GM12878 (cell line): ENCODE data around the gene MBD3. TPM values are rescaled to one million over a fixed set of nuclear protein-coding genes. Genes with fewer than 3 reads are reported as not detected.
"Not testable (repeated sequence)": the region's sequence is repeated elsewhere in the genome, so short reads cannot be mapped to it uniquely, and the experiment has no call there.

Experiments
- ATAC-seq: fragments of 200-7000 bp; cut with Tn5 transposase; 3 replicates; pipeline ENCODE4 v1.9.1; 2020; ENCODE audit warnings: mild to moderate bottlenecking, moderate library complexity
- BruUV-seq: library from RNA; stranded (reverse); fragments of 400-500 nt; replicated peaks from 2 replicates; lab custom pipeline; 2021; lab: Mats Ljungman, UMichigan
- CTCF ChIA-PET: fragments of 300-600 bp; sonication (Branson Sonifier 250); formaldehyde crosslinking; extraction: SDS; loops from one replicate; lab custom pipeline; 2021; ENCODE audit warnings: inconsistent platforms; lab: Yijun Ruan, JAX
- POLR2A ChIA-PET: fragments of 350-600 bp; formaldehyde crosslinking; extraction: SDS; loops from one replicate; lab custom pipeline; 2021; ENCODE audit warnings: inconsistent platforms; lab: Charles Lee
- RAD21 ChIA-PET: fragments of 300-600 bp; sonication (Branson Sonifier 250); formaldehyde crosslinking; loops from one replicate; lab custom pipeline; 2023; ENCODE audit warnings: antibody characterized with exemption; ENCODE audit not compliant: unreplicated experiment; lab: Charles Lee
- SMC1A ChIA-PET: fragments of 300-600 bp; sonication (Branson Sonifier 250); formaldehyde crosslinking; loops from one replicate; lab custom pipeline; 2023; ENCODE audit not compliant: unreplicated experiment, uncharacterized antibody; lab: Charles Lee
- DNase-seq: peaks from one replicate; pipeline ENCODE4 v3.0.0-alpha.2; 2011; ENCODE audit warnings: low read depth, low spot score
- FAIRE-seq: peaks from 3 replicates; lab custom pipeline; 2011; peaks lifted over from hg19 to GRCh38; lab: Jason Lieb, UNC
- H2AFZ ChIP-seq: 2 replicates; pipeline ENCODE4 v1.6.0; 2011; ENCODE audit warnings: low read depth, low read length, control low read depth; ENCODE audit not compliant: control insufficient read depth
- H3K27ac ChIP-seq: 2 replicates; pipeline ENCODE4 v1.5.1; 2011; ENCODE audit warnings: control low read depth; ENCODE audit not compliant: control insufficient read depth, insufficient read depth
- H3K27me3 ChIP-seq, 2 experiments: replicated peaks in 1 of 2; 2 replicates each; pipeline versions ENCODE4 v1.6.0 to v1.6.1; 2011; ENCODE audit warnings: low read length in 1 of 2; ENCODE audit not compliant: control insufficient read depth in 2 of 2, insufficient read depth in 2 of 2
- H3K36me3 ChIP-seq, 2 experiments: 2 replicates each; pipeline ENCODE4 v1.5.1; 2011; ENCODE audit warnings: low read length in 1 of 2; ENCODE audit not compliant: control insufficient read depth in 2 of 2, insufficient read depth in 2 of 2
- H3K4me1 ChIP-seq: 2 replicates; pipeline ENCODE4 v1.6.1; 2011; ENCODE audit warnings: mild to moderate bottlenecking, low read length, moderate library complexity, mixed read lengths; ENCODE audit not compliant: control insufficient read depth, insufficient read depth
- H3K4me2 ChIP-seq: 2 replicates; pipeline ENCODE4 v1.6.0; 2011; ENCODE audit warnings: control low read depth; ENCODE audit not compliant: control insufficient read depth, insufficient read depth
- H3K4me3 ChIP-seq: fragments of 200-600 bp; sonication (generic); 2 replicates; pipeline ENCODE4 v1.5.1; 2016
- H3K79me2 ChIP-seq: 2 replicates; pipeline ENCODE4 v1.6.0; 2011; ENCODE audit warnings: low read length; ENCODE audit not compliant: control insufficient read depth, insufficient read depth
- H3K9ac ChIP-seq: 2 replicates; pipeline ENCODE4 v1.8.0; 2011; ENCODE audit warnings: low read length, control low read depth, mixed read lengths; ENCODE audit not compliant: control insufficient read depth, insufficient read depth
- H3K9me3 ChIP-seq: replicated peaks from 3 replicates; pipeline ENCODE4 v1.5.1; 2011; ENCODE audit warnings: mild to moderate bottlenecking, low read length; ENCODE audit not compliant: control insufficient read depth, insufficient read depth
- H4K20me1 ChIP-seq: 2 replicates; pipeline ENCODE4 v1.6.0; 2011; ENCODE audit not compliant: control insufficient read depth, insufficient read depth
- JUND ChIP-seq: IDR thresholded peaks from 2 replicates; pipeline ENCODE4 v1.6.1; 2012; ENCODE audit warnings: low read depth, mild to moderate bottlenecking, low read length, improper control_type of control experiment, moderate library complexity
- KDM1A ChIP-seq: fragments of 200-600 bp; sonication (generic); IDR thresholded peaks from 2 replicates; pipeline ENCODE4 v1.6.1; 2016; ENCODE audit warnings: borderline replicate concordance
- NFYA ChIP-seq: IDR thresholded peaks from 2 replicates; pipeline ENCODE4 v1.6.1; 2011; ENCODE audit warnings: low read depth, mild to moderate bottlenecking, low read length, improper control_type of control experiment, borderline replicate concordance
- NR2C2 ChIP-seq: IDR thresholded peaks from 2 replicates; pipeline ENCODE4 v1.6.1; 2011; ENCODE audit warnings: borderline replicate concordance, low read depth; ENCODE audit not compliant: control insufficient read depth, insufficient read length
- PAX5 ChIP-seq: IDR thresholded peaks from 2 replicates; pipeline ENCODE4 v1.6.1; 2011; ENCODE audit warnings: low read depth, low read length, borderline replicate concordance
- PKNOX1 ChIP-seq: fragments of 450-650 bp; IDR thresholded peaks from 2 replicates; pipeline ENCODE4 v1.6.1; 2016; ENCODE audit warnings: mild to moderate bottlenecking
- POLR2A ChIP-seq: IDR thresholded peaks from 2 replicates; pipeline ENCODE4 v1.6.1; 2011; ENCODE audit warnings: low read depth, mild to moderate bottlenecking, low read length
- SUPT20H ChIP-seq: IDR thresholded peaks from 2 replicates; pipeline ENCODE4 v1.6.1; 2011; ENCODE audit warnings: low read depth, mild to moderate bottlenecking, low read length, moderate library complexity, borderline replicate concordance; ENCODE audit not compliant: control insufficient read depth
- ZBTB40 ChIP-seq: fragments of 450-650 bp; IDR thresholded peaks from 2 replicates; pipeline ENCODE4 v1.6.1; 2016; ENCODE audit warnings: mild to moderate bottlenecking, moderate library complexity, borderline replicate concordance
- ZNF274 ChIP-seq: IDR thresholded peaks from one replicate; pipeline ENCODE4 v1.8.0; 2011; ENCODE audit not compliant: insufficient read length, insufficient read depth
- WGBS: methylation state at CpG from one replicate; pipeline ENCODE4 v1.1.6; 2016; ENCODE audit warnings: low lambda C conversion rate; ENCODE audit not compliant: insufficient replicate concordance, insufficient coverage; ENCODE audit errors: missing lambda C conversion rate; 5-methylcytosine and 5-hydroxymethylcytosine counted together
- in situ Hi-C: fragments of 300-500 bp; cut with MboI; formaldehyde crosslinking; loops from 9 replicates; pipeline ENCODE4 v1.14.3; 2018; ENCODE audit warnings: mixed read lengths
- intact Hi-C: fragments of 100-400 bp; cut with micrococcal nuclease; formaldehyde crosslinking; loops from one replicate; pipeline ENCODE4 v1.14.2; 2022; ENCODE audit not compliant: unreplicated experiment
- polyA plus RNA-seq, 11 experiments: library from polyadenylated mRNA; depleted of rRNA in 4 of 11; unstranded in 6 of 11; stranded (reverse) in 5 of 11; fragments of >200 nt; fragmentation: Nextera tagmentation in 4 of 11; fragmentation: Illumina TruSeq in 1 of 11; extraction: Ambion mirVana in 4 of 11; extraction: Trizol in 1 of 11; gene quantifications; 1 replicate in 1 of 11; 2 replicates in 10 of 11; pipeline versions ENCODE4 v1.2.1 to v1.2.3, GENCODE V29; 2011 to 2016; ENCODE audit warnings: inconsistent platforms in 2 of 11, missing spikeins in 2 of 11, low read depth in 1 of 11
- total RNA-seq, 4 experiments: library from RNA; depleted of rRNA in 3 of 4; stranded (reverse); fragments of >200 nt in 3 of 4; fragmentation: Illumina TruSeq in 1 of 4; extraction: Trizol in 1 of 4; gene quantifications; 2 replicates each; pipeline versions ENCODE4 v1.2.1 to v1.2.3, GENCODE V29; 2013 to 2021

The MBD3 gene
- total and polyA plus RNA-seq, 10 of the 15 experiments (the other 5 are each of a cell fraction or from before 2014, with no cell fraction given), result 0.13 to 107 (median 21.9) TPM

GRCh38 chr19:1549332-1549945 lies 43.2 kb downstream of the MBD3 start (continued):
- TF ChIP-seq NR2C2 (no peak), PAX5 (no peak), ZNF274 (no peak), POLR2A (no peak)

- ChIA-PET RAD21 (no interaction called here), SMC1A (no interaction called here), CTCF (no interaction called here), POLR2A (no interaction called here)
- no peak for FAIRE-seq
- no peaks in the 10 kb centered on the region for H3K9me3 ChIP-seq
- BruUV-seq, result no TSS peak
- H3K4me2 ChIP-seq, result no peak overlapping the region
- no peaks in the 10 kb centered on the region for H3K36me3 ChIP-seq
- no peak for ATAC-seq
- H3K27ac ChIP-seq, result no peak overlapping the region
- no peak overlapping the region for H2AFZ ChIP-seq
- no peak for DNase-seq
- H3K4me1 ChIP-seq, result no peaks in the 10 kb centered on the region
- intact Hi-C loops, result no loop called here
- in situ Hi-C loops, result loop anchor here (10.0 kb wide), 1 partner anchor 224 kb away; no protein-coding TSS in a partner anchor
- TF ChIP-seq SUPT20H (no peak), PKNOX1 (no peak), KDM1A (no peak), ZBTB40 (no peak), NFYA (no peak), JUND (no peak)
- TF ChIP-seq, all 136 proteins: peak for 0
- WGBS, result 60% methylated on average over 14 of the region's 17 CpGs
- H3K27me3 ChIP-seq, result no peaks in the 10 kb centered on the region
- H3K79me2 ChIP-seq, result no peaks in the 10 kb centered on the region
- no peak overlapping the region for H3K4me3 ChIP-seq
- H4K20me1 ChIP-seq, result no peaks in the 10 kb centered on the region
- H3K9ac ChIP-seq, result no peak overlapping the region
These were observed 52.2 kb downstream of the MBD3 start for GRCh38 chr19:1540365-1540925.

GRCh38 chr19:1539749-1540148 lies 52.9 kb downstream of the MBD3 start:
- H3K9ac ChIP-seq, H4K20me1 ChIP-seq, POLR2A ChIA-PET, ATAC-seq, FAIRE-seq, H3K9me3 ChIP-seq, intact Hi-C loops, H3K4me1 ChIP-seq, H3K4me2 ChIP-seq, RAD21 ChIA-PET, DNase-seq, H3K4me3 ChIP-seq, H3K27ac ChIP-seq, H2AFZ ChIP-seq, BruUV-seq, H3K79me2 ChIP-seq, H3K27me3 ChIP-seq, H3K36me3 ChIP-seq, CTCF ChIA-PET: not testable (repeated sequence)
- SMC1A ChIA-PET, result interaction anchor here (0.7 kb wide), 1 partner anchor 257 kb away, joined by 3 read pairs; no protein-coding TSS in a partner anchor
- in situ Hi-C loops, result loop anchor here (10.0 kb wide), 1 partner anchor 225 kb away; no protein-coding TSS in a partner anchor
- WGBS, result 70% methylated on average over 9 of the region's 11 CpGs
